ENCODE data around the gene PAH.

- no peak for TF ChIP-seq CTCF (IDR thresholded peaks at IDR 0.05; ENCODE audit: low read depth, low read length)
- TF ChIP-seq EZH2phosphoT487 (IDR thresholded peaks at IDR 0.05; ENCODE audit: low read depth): no peak
Measured at GRCh38 chr12:102933168-102933567, 16.1 kb upstream of the PAH start.

All from OCI-LY3 (cell line).